HG03066 (cell line): ENCODE measurements around the gene SULF2.

Source experiments
- ATAC-seq: cut with Tn5 transposase; IDR thresholded peaks from one replicate; pipeline ENCODE4 v1.9.1; 2021; ENCODE audit warnings: low read depth; ENCODE audit not compliant: unreplicated experiment

SULF2 gene

DNA sequence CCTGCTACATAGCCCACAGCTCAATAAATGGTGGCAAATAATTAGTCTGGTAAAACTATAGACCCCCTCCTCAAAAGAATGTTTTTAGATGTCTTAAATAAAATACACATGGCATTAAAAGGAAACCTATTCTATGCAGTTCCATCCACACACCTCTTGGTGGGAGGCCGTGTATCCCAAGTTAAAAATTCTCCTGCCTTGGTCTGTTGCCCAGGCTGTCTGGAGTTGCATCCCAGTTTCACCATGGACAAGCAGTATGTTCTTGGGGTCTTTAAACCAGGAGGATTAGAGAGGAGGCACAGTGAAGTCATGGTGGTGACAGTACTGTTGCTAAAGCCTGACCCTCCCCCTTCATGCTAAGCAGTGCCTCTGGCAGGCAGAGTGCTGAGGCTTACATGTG is 95.5 kb downstream of the SULF2 start:
- no peak for ATAC-seq

DNA sequence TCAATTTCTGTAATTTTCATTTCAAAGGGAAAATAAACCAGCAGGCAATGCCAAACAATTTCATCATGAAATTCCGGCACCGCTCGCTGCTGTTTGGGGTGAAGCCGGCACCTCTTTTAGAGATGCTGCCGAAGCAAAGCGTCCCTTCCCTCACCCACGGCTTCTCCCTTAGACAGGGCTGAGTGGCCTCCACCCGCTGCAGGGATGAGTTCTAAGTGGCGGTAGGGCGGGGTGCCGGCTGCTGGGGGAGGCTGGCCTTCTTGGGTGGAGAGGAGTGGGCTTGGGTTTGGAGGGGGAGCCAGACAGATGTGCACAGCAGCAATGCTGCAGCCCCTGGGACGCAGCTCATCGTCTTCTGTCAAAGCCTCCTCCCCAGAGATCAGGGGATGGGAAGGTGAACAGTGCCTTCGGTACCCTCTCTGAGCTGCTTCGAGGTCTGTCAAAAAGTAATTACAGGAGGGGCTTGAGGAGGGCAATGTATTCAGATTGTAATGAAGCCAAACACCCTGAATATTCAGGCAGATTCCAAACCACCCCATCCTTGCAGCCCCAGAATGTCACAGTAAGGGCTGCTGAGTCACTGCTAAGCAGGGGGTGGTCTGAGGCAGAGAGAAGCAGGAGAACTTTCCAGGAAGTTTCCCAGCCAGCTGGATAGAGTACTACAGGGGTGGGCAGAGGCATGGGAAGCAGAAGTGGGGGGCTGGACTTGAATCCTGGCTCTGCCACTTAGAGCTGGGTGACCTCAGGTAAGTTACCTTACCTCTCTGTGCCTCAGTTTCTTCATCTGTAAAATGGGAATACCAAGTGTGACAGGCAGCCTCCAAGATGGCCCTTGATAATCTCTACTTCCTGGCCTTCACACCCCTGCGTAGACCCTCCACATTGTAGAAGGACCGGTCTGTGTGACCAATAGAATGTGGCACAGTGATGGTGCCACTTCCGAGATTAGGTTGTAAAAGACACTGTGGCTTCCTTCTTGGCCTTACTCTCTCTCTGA is 96.6 kb downstream of the SULF2 start:
- no peak for ATAC-seq

DNA sequence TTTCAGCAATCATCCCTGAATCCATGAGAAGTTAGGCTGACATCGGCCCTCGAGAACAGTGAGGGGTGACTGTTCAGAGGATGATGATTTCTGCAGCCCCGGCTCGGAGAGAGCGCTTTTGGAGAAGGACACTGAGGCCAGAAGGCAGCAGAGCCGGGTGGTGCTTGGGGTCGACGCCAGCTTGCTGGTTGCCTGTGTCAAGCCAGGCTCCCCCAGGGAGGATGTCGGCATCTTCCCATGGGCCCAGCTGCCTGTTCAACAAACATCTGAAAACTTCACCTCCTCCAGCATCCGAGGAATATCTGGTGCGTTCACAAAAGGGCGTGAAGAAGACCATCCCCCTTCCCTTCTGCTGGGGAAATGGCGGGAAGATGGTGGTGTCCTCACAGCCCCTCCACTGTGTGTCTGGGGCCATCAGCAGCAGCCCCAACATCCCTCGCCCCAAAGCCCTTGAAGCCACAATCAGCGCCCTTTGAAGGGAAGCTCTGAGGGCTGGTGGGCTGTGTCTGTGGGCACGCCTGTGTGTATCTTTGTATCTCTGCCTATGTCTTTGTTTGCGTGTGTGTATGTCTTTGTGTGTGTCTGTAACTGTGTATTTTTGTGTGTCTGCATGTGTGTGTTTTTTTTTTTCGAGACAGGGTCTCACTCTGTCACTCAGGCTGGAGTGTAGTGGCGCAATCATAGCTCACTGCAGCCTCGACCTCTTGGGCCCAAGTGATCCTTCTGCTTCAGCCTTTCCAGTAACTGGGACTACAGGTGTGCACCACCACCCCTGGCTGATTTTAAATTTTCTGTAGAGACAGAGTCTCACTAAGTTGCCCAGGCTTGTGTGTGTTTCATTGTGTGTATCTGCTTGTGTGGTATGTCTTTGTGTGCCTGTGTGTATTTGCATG is 97.9 kb downstream of the SULF2 start:
- no peak for ATAC-seq

DNA sequence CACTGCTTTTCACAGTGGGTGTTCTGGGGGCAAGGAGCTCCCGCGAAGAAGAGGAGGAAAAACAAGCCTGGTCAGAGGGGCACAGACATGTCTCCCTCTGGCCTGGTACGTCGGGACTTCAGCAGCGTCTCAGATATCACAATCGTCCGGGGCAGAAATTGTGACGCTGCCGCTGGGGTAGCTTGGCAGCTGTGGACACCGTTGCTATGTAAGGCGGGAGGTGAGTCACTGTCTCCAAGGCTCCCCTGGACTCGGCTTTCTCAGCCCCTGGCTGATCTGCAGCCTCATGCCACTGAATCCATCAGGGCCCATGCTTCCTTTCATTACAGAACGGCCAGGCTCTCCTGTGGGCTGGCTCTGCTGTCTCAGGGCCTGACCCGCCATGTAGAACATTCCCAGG is 98.7 kb downstream of the SULF2 start:
- no peak for ATAC-seq

DNA sequence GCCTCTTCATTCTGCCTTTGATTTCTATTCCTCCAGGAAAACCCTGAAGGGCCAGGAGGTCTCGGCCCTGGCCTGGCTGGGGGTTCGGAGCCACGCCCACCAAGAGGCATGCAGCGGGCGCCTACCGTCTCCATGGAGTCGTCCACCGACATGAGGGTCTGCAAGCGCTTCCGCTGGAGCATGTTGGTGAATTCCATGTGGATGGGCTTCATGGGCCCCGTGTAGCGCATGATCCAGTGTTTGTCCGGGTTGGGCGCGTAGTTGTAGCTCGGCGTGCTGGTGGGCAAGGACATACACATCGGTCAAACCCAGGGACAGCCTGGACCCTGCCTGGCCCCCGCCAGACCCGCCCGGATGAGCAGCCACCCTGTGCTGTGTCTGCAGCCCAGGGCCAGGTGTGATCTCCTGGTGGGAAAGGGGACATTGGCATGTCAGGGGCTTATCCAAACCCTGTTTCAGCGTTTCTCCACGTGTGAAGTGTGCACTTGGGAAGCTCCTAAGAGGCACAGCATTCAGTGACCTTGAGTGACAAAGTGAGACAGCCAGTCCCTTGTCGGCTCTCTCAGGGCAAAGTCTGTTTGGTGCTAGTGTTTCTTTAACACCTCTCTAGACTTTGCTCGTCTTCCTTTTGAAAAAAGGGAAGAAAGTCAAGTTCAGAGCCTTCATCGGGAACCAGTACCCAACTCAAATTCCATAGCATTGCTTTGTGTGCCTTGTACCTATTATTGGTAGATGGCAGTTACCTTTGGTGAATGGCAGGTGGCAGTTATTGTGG is 100.8 kb downstream of the SULF2 start:
- ATAC-seq = no peak

DNA sequence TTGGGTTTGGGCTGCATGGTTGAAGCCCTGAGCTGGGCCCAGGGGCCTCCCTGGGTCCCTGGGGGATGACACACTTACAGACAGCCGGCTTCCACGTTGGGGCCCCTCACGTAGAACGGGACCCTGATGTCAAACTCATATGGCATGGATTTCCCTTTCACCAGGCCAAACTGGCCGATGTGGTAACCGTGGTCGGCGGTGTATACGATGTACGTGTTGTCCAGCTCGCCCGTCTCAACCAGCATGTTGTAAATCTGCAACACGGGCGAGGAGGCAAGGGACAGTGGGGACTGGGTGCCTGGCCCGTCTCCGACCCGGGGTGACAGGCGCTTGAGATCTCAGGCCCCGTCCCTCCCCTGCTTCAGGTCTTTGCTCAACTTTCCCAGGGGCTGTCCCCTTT is 102.4 kb downstream of the SULF2 start:
- ATAC-seq = no peak

DNA sequence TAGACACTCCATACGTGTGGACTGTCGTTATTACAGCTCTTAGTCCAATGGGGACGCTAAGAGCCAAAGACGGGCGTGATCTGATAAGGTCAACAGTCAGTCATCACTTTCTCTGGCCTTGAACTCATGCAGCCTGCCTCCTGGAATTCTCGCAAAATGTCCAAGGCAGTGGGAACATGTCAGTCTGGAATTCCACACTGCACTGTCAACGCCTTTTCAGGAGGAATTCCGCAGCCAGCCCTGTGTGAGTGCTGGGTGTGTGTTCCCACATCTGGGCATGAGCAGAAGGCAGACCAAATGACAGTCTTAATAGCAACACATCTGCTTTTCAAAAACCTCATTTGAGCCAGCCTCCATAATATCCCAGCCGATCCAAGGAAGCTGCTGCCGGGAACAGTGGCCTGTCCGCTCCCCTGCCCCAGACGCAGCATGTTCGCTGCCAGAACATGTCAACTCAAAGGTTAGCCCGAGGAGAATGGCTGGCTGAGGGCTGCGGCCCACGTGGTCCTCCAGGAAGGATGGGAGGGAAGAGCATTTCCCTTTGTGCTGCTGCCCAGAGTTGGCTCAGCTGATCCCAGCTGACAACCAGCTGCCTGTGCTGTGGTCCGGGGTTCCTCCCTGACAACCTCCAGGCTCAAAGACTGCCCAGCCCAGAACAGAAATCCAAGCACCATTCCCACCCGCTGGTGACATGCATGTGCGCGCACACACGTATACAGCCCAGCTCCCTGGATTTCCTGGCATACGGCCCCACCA is 103.1 kb downstream of the SULF2 start:
- no peak for ATAC-seq

DNA sequence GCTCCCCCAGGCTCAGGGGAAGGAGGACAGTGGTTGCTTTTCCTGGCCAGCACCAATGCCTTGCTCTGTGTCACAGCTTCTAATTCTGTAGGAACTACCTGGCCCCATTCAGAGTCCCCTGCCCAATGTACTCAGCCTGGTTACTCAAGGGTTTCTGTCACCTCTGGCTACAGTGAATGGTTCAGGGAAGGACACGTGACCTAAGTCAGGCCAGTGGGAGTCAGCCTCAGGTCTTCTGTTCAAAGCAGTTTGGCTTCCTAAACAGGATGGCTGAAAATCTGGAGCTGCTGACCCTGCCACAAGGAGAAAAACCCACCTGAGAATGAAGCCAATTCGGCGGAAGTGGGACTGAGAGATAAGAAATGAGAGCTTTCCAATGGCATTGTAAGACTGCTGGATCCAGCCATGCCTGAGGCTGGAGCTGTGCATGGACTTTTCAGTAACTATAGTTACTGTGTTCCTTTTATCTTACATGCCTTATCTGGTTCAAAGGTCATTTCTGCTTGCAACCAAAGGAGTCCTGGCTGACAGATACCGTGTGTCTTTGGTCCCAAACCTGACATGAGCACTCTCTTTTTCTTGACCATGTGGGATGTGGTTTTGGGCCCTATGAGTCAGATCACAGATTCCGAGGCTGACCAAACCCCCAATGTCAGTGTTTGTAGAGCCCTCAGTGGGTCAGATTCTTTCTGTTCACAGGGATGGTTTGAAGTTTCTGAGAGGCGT is 104.3 kb downstream of the SULF2 start:
- no peak for ATAC-seq

DNA sequence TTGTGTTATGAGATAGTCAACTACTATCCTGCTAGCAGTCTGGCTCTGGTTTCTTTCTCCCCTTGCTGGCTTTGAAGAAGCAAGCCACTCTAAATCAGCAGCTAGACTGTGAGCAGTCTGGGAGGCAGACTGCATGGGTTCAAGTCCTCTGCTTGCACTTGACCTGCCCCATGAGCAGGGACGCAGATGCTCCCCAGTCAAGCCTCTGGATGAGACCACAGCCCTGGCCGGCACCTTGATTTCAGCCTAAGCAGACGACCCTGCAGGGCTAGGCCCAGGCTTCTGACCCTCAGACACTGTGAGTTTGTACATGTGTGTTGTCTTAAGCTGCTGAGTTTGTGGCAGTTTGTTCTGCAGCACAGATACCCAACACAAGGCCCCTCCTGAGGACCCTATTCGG is 105.8 kb downstream of the SULF2 start:
- no peak for ATAC-seq

DNA sequence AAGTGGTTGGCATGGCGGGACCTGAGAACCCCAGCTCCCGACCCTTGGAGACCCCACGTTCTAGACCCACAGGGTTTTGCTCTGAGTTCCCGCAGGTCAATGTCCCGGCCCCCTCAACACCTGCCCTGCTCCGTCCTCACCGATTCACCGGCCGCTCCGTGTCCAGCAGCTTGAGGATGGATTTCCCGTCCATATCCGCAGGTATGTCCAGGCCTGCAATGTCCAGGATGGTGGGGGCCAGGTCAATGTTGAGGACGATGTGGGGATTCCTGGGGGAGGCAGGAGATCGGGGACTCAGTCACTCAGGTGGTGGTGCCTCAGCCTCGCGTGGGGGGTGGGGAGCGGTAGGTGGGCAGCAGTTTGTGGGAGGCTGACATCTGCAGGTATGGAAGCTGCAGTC is 106.7 kb downstream of the SULF2 start:
- ATAC-seq = no peak

DNA sequence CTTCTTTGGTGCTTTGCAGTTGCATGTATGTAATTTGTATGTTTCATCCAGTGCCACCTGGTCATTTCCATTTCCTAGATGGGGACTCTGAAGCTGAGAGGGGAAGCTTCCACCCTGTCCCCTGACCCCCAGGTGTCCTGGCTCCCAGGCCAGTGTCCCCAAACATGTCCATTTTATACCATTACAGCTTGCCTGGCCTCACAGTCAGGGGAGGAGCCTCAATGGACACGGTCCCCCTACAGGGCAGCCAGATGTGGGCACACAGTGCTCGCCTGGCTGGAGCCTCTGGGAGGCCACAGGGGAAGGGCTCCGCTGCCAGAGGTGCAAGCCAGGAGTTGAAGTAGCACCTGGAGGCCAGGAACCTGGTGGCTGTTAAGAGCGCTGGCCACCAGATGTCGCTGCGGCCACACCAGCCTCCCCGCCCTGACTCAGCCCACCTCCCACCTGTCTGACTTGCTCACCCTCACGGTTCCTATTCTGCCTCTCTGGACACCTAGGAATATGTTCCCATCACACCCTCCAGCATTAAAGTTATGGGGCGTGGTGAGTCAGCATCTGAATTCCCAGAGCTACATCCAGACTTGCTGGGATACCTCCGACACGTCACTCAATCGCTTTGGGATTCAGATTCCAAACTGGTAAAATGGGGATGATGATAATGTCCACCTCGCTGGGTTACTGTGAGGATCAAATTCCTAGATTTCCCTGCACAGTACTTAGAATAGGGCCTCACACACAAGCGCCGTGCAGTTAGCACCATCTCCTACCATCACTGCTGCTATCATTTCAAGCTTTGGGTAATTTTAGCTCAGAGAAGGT is 107.4 kb downstream of the SULF2 start:
- no peak for ATAC-seq

DNA sequence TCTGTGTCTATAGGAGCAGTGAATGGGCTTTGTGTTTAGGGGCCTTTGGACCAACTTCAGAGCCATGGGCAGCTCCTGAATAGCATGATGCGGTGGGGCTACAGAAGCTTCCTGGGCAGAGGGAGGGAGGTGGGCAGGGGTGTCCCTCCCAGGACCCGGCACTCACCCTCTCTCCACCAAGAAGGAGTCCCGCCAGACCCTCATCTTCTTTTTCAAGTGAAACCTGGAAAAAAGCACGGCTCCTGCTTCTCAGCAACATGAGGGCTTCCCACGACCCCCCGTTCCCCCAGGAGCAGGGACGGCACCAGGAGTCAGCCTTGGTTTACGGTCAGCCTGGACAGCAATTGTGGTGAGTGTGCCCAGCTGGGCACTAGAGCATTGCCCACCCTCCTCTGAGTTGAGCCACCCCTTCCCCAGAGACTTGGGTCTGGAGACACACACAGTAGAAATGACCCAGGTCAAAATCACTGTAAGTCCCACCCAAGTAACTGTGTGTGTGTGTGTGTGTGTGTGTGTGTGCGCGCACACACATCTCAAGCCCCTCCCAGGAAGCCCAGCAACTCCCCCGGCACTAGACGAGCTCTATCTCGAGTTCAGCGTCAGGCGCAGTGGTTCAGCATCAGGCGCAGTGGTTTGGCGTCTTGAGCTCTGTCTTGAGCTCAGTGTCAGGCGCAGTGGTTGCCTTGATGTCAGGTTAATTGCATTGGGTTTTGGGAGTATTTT is 108.2 kb downstream of the SULF2 start:
- ATAC-seq = no peak

DNA sequence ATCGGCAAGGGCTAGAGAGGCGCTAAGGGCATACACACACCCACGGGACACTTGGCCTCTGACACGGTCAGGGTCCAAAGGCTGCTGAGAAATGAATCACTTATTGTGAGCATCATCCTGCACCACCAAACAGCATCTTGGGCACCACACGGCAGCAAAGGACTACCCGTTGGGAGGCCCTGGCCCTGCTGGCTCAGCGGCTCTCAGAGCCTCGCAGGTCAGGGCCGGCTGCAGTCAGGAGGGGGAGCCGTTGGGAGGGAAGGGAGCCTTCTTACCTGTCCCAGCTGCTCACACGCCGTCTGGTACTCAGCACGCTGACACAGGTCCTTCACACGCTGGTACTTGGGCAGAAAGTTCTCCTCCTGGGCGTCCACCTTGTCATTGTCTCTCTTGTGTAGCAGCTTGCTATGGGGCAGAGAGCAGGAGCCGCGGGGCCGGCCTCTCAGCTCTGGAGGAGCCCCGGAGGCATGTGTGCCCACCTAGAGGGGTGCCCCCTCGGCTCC is 109.0 kb downstream of the SULF2 start:
- ATAC-seq = no peak

DNA sequence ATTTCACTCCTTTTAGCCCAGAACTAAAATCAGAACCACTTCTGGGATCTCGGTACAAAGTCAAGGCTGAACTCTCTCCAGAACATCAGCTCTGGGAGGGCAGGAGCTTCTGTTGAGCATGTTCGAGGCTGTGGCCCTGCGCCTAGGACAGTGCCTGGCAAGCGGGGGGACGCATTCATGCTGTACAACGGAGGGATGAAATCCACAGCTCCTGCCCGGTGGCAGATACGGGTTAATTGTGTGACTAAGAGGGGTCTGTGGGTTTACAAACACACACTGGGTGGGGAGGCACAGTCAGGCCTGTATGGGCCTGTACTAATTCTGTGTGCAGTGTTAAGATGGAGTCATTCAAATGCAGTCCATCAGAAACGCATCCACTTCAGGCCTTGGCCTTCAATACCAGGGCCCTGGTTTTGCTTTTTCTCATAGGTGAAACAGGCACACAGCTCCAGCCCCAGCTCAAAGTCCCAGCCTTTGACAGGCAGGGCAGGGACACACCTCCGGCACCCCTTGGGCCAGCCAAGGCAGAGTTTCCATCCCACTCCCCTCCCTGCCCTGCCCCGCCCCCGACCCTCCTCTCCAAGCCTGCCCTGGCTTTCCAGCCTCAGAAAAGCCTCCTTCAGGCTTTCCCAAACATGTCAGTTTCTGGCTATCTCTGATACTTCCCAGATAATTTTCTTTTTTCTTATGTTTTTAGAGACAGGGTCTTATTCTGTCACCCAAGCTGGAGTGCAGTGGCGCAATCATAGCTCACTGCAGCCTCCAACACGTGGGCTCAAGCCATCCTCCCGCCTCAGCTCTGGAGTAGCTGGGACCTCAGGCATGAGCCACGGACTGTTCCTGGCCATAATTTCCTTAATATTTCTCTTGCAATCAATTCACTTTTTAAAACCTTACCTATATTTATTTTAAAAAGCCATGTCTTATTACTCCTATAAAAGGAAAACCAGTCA is 109.8 kb downstream of the SULF2 start:
- no peak for ATAC-seq

DNA sequence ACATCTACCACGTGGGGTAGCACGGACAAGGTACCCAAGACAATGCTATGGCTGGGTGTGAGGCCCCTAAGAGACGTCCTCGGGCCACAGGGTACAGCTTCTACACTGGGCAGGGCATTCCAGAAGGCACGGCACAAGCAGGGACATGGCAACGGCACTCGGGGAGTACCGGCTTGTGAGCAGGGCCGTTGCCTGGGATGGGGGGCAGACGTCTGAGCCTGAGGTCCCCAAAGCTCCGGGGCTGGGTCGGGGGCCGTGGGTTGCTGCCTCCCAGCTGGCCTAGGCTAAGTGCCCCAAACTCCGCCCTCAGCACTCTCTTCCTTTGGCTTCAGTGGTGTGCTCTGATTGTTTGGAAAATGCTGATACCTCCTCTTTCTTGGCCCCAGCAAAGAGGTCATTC is 110.6 kb downstream of the SULF2 start:
- no peak for ATAC-seq

DNA sequence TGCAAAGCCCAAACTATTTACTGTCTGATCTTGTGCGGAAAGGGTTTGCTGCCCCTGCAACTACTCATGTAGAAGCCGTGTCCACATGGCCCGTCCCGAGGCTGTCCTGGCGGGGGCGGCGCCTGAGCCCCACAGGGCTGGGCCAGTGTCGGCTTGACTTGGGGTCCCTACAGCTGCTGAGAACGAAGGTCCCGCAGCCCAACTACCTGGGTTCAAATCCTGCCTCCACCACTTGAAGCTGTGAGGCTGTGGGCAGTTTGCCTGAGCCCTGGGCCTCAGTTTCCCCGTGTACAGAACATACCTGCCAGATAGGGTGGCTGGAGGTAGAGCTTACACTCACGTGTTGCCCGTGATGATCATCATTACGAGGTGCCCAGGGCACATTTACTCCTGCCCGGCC is 111.1 kb downstream of the SULF2 start:
- no peak for ATAC-seq

DNA sequence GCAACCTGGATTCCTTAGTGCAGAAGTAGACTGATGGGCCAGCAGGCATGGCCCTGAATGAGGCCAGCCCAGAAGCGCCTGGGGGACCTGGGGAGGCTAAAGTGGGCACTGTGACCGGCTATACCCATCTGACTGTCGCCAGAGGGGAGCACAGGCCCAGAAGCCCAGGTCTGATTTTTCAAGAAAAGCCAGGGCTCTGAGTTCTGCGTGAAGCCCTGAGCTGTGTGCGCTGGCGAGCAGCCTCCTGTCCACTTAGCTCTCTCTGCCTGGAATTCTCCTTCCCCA is 111.7 kb downstream of the SULF2 start:
- ATAC-seq = no peak
